Globus pallidus (tissue), 1 donor: ENCODE results near the gene DOP1B.
"Not testable (repeated sequence)": the region's sequence is repeated elsewhere in the genome, so short reads cannot be mapped to it uniquely, and the experiment has no call there.

Experiments
- DNase-seq: peaks from one replicate; pipeline ENCODE4 v3.0.0-alpha.2; 2015; ENCODE audit warnings: low spot score

Gene DOP1B

DNA sequence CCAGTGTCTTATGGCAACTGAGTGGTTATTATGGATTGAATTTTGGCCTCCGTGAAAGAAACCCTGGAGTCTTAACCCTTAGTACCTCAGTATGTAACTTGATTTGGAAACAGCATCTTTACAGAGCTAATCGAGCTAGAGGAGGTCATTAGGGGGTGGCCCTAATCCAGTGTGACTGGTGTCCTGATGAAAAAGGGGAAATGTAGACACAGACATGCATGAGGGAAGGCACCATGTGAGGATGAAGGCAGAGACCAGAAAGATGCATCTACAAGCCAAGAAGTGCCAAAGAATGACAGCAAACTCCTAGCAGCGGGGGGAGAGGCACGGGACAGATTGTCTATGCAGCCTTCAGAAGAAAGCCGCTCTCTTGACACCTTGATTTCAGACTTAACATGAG is 14.7 kb downstream of the DOP1B start:
- no peak for DNase-seq

DNA sequence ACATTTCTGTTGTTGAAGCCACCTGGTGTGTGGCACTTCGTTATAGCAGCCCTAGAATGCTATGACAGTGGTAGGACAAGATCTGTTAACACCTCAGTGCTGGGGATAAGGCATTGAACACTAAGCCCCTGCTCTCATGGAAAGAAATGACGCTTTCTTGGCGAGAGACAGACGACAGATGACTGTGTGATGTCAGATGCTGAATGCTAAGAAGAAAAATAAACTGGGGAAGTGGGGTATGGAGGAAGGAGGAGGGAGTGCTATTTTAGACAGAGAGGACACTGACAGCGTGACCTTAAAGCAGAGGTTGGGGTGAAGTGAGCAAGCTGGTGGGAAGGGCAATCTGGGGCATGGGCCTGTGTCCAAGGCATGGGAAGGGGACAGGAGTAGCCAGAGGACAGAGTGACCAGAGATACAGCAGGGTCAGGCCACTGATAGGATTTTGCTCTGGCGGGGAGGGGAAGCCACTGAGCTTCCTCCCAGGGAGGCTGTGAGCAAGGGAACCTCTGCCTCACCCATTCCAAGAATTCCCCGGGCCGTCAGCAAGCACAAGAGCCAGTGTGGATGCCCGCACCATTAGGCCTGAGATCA is 15.2 kb downstream of the DOP1B start:
- no peak for DNase-seq

DNA sequence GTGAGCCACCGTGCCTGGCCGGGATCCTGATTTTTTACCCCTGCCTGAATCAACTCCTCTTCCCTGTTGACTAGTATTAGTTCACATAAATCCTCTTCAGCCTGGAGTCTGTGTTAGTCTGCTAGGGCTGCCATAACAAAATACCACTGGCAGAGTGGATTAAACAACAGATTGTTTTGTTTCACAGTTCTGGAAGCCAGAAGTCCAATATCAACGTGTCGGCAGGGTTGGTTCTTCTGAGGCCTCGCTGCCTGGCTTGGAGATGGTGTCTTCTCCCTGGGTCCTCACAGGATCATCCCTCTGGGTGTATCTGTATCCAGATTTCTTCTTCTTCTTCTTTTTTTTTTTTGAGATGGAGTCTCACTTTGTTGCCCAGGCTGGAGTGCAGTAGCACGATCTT is 18.2 kb downstream of the DOP1B start:
- no peak for DNase-seq

- no peak for DNase-seq
Measured at GRCh38 chr21:36175771-36176565, 19.3 kb downstream of the DOP1B start.

- DNase-seq: no peak
Measured at GRCh38 chr21:36178349-36178748, 21.7 kb downstream of the DOP1B start.

DNA sequence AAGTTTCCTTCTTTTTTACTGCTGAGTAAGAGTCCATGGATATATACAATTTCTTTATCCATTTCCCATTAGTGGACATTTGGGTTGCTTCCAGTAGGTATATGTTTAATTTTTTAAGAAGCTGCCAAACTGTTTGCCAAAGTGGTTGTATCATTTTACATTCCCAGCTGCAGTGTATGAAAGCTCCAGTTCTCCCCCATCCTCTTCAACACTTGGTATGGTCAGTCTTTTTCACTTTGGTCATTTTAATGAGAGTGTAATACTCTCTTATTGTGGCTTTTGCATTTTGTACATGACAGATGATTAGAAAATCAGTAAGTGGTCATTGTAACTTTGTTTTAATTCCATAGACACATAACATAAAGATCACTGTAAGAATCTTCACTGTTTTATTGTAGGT is 22.5 kb downstream of the DOP1B start:
- DNase-seq: no peak

- DNase-seq: no peak
Measured at GRCh38 chr21:36180963-36181362, 24.3 kb downstream of the DOP1B start.

DNA sequence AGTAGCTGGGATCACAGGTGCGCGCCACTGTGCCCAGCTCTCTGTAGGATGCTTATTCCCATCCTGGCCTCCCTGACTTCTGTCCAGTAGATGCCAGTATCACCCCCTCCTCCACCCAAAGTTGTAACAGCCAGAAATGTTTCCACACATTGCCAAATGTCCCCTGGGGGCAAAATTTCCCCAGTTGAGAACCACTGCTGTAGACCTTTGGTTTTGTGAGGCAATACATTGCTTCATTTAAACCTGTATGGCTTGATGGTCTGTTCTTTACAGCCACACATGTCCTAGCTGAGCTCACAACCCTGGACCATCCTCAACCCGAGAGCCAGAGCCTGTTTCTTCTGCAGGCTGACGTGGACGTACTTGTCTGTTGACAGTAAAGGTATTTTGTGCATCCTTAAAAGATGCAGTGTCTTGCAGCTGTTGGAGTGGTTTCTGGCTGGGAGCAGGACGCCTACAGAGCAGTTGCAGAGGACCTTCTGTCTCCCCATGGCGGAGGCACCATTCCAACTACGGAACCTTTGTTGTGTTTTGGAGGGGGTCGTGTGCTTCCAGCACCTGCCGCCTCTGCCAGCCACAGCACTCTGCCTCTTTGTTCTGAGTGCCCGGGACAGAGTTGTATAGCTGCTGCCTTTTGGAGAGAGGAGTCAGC is 26.6 kb downstream of the DOP1B start:
- DNase-seq: no peak

DNA sequence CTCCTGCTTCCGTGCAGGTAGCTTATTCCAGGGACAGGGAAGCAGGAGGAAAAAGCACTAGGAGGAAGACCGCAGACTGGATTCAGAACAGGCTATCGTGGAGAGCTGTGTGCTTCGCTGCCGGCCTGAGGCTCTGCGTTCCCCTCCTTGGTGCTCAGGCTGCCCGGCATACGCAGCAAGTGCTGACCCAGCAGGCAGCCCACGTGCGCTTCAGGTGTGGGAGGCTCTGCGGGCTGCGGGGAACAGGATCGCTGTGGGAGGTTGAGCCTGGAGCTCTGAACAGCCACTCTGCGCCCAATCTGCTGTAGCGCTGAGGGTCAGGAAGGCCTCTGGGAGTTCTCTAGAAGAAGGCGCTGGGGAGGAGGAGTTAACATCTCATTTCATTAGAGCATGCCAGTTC is 27.9 kb downstream of the DOP1B start:
- no peak for DNase-seq

DNA sequence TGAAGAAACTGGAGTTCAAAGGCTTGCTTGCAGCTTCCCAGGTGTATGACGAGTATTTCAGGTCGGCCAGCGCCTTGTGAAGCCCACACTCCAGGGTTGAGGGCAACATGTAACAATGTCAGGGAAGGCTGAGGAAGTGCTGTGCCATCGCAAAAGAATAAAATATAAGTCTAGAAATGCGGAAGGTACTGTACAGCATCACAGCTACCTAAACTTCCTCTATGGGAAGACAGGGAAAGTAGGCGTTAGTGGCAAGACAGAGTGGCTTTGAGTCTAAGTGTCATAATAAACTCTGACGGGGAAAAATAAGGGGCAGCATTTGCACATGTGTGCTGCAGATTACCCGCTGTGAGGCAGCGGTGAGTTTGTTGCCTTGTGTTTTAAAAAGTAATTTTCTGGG is 28.9 kb downstream of the DOP1B start:
- no peak for DNase-seq

GRCh38 chr21:36186081-36186480 is 29.5 kb downstream of the DOP1B start:
- DNase-seq: no peak

DNA sequence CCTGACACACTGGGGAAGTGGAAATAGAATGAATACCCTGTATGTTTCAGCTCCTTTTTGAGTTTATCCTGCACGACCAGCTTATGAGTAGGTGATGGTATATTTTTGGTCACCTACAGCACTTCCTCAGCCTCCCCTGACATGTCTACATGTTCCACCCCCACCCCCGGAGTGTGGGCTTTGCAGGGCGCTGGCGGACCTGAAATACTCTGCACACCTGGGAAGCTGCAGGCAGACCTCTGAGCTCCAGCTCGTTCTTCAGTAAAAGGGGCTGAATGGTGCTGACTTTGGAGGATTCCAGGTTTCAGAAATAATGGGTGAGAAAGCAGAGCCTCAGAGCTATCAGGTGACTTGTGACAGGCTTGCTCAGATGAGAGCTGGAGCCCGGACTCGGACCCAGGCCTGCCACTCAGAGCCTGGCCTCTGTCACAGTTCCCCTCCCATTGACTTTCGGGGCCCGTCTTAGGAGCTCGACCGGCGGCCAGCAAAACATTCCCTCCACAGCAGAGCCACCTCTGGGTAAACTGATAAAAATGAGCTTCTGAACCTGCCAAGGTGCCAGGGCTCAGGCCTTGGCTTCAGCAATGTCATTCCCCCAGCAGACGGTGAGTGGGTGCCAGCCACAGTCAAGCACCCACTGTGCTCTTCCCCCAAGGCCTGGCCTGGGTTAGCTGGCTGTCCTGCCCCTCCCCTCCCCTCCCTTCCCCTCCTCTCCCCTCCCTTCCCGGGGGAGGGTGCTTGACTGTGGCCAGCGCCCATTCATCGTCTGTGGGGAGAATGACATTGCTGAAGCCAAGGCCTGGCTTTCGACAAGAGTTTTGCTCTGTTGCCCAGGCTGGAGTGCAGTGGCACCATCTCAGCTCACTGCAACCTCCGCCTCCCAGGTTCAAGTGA is 30.1 kb downstream of the DOP1B start:
- DNase-seq: no peak

GRCh38 chr21:36188081-36188681 is 31.6 kb downstream of the DOP1B start:
- DNase-seq: no peak

GRCh38 chr21:36188937-36189336 is 32.3 kb downstream of the DOP1B start:
- no peak for DNase-seq

- DNase-seq: no peak
Measured at GRCh38 chr21:36190736-36191135, 34.1 kb downstream of the DOP1B start.

GRCh38 chr21:36193200-36193599 is 36.6 kb downstream of the DOP1B start:
- no peak for DNase-seq

GRCh38 chr21:36194024-36194423 is 37.4 kb downstream of the DOP1B start:
- no peak for DNase-seq

GRCh38 chr21:36195613-36196012 is 39.0 kb downstream of the DOP1B start:
- DNase-seq: no peak

- no peak for DNase-seq
Measured at GRCh38 chr21:36199021-36199420, 42.4 kb downstream of the DOP1B start.

GRCh38 chr21:36199575-36199974 is 43.0 kb downstream of the DOP1B start:
- DNase-seq: not testable (repeated sequence)

DNA sequence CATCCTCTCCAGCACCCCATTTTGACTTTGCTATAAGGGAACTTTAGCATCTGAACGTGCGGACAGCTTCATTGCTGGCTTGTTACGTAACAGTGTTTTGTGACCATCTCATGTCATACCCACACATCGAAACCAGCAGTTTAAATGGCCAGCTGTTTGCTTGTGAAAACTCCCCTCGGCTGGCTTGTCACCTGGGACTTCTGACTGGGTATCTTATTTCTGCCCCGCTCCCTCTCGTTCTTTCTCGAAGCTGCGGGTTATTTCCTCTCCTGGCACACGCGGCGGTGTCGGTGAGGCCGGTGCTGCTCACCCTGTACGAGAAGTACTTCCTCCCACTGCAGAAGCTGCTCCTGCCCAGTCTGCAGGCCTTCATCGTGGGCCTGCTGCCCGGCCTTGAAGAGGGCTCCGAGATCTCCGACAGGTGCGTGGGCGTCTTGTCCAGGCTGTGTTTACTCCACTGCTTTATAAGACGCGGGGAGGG is 43.5 kb downstream of the DOP1B start:
- no peak for DNase-seq
